ENCODE data around the gene SURF1. TPM values are rescaled to one million over a fixed set of nuclear protein-coding genes. Genes with fewer than 3 reads are reported as not detected.
A peak's percentile ranks its signal among the peaks of the same experiment; 100 is the strongest.

SURF1 gene
- total RNA-seq, 1 experiment from 2014 or later = 45.6 TPM

GRCh38 chr9:133375724-133376654 is 19.7 kb upstream of the SURF1 start, which contains the start of the genes STKLD1 and SURF4:
TSS of gene STKLD1 (plus strand) at chr9:133376366. CDS start at chr9:133376474, 108 bp downstream.
TSS of gene SURF4 (minus strand) at chr9:133376060. CDS start at chr9:133375969, 91 bp downstream.
- intact Hi-C loops (cut with micrococcal nuclease; ENCODE audit: unreplicated experiment) = no loop called here
- TF ChIP-seq TCF7L2 (IDR thresholded peaks at IDR 0.05; ENCODE audit: low read depth, low read length) = peak; percentile 91
- 0 out of 2 replicates have a peak, but pooled peaks have one; percentile 43 for TF ChIP-seq SIN3A (IDR thresholded peaks at IDR 0.05; ENCODE audit: borderline replicate concordance, insufficient read depth, low read depth, low read length)
- 0 out of 2 replicates have a peak, but pooled peaks have one; percentile 48 for TF ChIP-seq POLR2AphosphoS5 (IDR thresholded peaks at IDR 0.05; ENCODE audit: low read depth, low read length)
- no peak for TF ChIP-seq REST (IDR thresholded peaks at IDR 0.05; ENCODE audit: insufficient read depth in 1 of 2, low read depth in 2 of 2, low read length in 1 of 2)
- Histone ChIP-seq H3K27ac (ENCODE audit: low read length) (peak within 1 kb of the TSS; percentile 94), H3K4me3 (ENCODE audit: low read depth in 2 of 2, low read length in 2 of 2) (peak within 1 kb of the TSS; percentile 87 to 97), H3K9me3 (ENCODE audit: control insufficient read depth, insufficient read depth, low read depth, low read length) (no peaks in the 10 kb centered on the region), H3K4me1 (ENCODE audit: control insufficient read depth, insufficient read depth, low read length) (peaks cover 13% of the 10 kb centered on the region), H3K36me3 (ENCODE audit: control insufficient read depth, insufficient read depth, low read length) (peaks cover 5% of the 10 kb centered on the region; the same call in 1 of the 2 replicates), H3K27me3 (ENCODE audit: control insufficient read depth, insufficient read depth, low read length) (no peaks in the 10 kb centered on the region)
- ChIA-PET POLR2A (interaction anchor here (0.5 kb wide), 1 partner anchor 348 kb away, joined by 3 read pairs; no protein-coding TSS in a partner anchor), CTCF (no interaction called here)
- in situ Hi-C loops (cut with HindIII; ENCODE audit: low pct_unique_long_range_greater_than_20kb, low sequenced_read_pairs) = no loop called here
- DNase-seq (ENCODE audit: low read depth, low spot score) = peak; percentile 24
- BruUV-seq (replicated peaks) = no TSS peak
- peak; percentile 97 for ATAC-seq

- intact Hi-C loops (cut with micrococcal nuclease; ENCODE audit: unreplicated experiment) = no loop called here
- TF ChIP-seq SIN3A (IDR thresholded peaks at IDR 0.05; ENCODE audit: borderline replicate concordance, insufficient read depth, low read depth, low read length) = no peak
- TF ChIP-seq REST (IDR thresholded peaks at IDR 0.05; ENCODE audit: insufficient read depth in 1 of 2, low read depth in 2 of 2, low read length in 1 of 2) = no peak
- TF ChIP-seq POLR2AphosphoS5 (IDR thresholded peaks at IDR 0.05; ENCODE audit: low read depth, low read length) = no peak
- no peak; the same call in 1 of the 2 replicates for TF ChIP-seq CTCF (IDR thresholded peaks at IDR 0.05)
- no peak for TF ChIP-seq TCF7L2 (IDR thresholded peaks at IDR 0.05; ENCODE audit: low read depth, low read length)
- no peak for DNase-seq (ENCODE audit: low read depth, low spot score)
These were observed 18.9 kb upstream of the SURF1 start for GRCh38 chr9:133375116-133375723.

More at GRCh38 chr9:133375116-133375723, 18.9 kb upstream of the SURF1 start:
- no TSS peak for BruUV-seq (replicated peaks)
- H3K27me3 ChIP-seq (ENCODE audit: control insufficient read depth, insufficient read depth, low read length) = no peaks in the 10 kb centered on the region
- peaks cover 13% of the 10 kb centered on the region for H3K4me1 ChIP-seq (ENCODE audit: control insufficient read depth, insufficient read depth, low read length)
- in situ Hi-C loops (cut with HindIII; ENCODE audit: low pct_unique_long_range_greater_than_20kb, low sequenced_read_pairs) = no loop called here
- H3K9me3 ChIP-seq (ENCODE audit: control insufficient read depth, insufficient read depth, low read depth, low read length) = no peaks in the 10 kb centered on the region
- H3K27ac ChIP-seq (ENCODE audit: low read length) = peak overlapping the region; percentile 94
- POLR2A ChIA-PET = no interaction called here
- H3K4me3 ChIP-seq (ENCODE audit: low read depth in 2 of 2, low read length in 2 of 2) = peak overlapping the region; percentile 87 to 97
- 0 out of 2 replicates have a peak, but pooled peaks have one; percentile 1 for ATAC-seq
- CTCF ChIA-PET = no interaction called here
- H3K36me3 ChIP-seq (ENCODE audit: control insufficient read depth, insufficient read depth, low read length) = peaks cover 5% of the 10 kb centered on the region; the same call in 1 of the 2 replicates
